HFFc6 (cell line): ENCODE measurements around the gene AQP1. TPM values are rescaled to one million over a fixed set of nuclear protein-coding genes. Genes with fewer than 3 reads are reported as not detected.

Experiments used
- DNase-seq: peaks from one replicate; pipeline ENCODE4 v3.0.0-alpha.2; 2018
- H3K27ac Mint-ChIP-seq: 2 replicates; pipeline ENCODE4 v1.8.0; 2020; ENCODE audit warnings: mild to moderate bottlenecking, mixed read lengths
- H3K27me3 Mint-ChIP-seq: 2 replicates; pipeline ENCODE4 v1.8.0; 2021; ENCODE audit warnings: mild to moderate bottlenecking, moderate library complexity, mixed read lengths; ENCODE audit not compliant: insufficient read depth
- H3K36me3 Mint-ChIP-seq: 2 replicates; pipeline ENCODE4 v1.8.0; 2021; ENCODE audit warnings: low read depth, mixed read lengths
- H3K4me1 Mint-ChIP-seq: 2 replicates; pipeline ENCODE4 v1.8.0; 2020; ENCODE audit warnings: low read depth, mixed read lengths
- H3K4me3 Mint-ChIP-seq: 2 replicates; pipeline ENCODE4 v1.8.0; 2020; ENCODE audit warnings: mild to moderate bottlenecking, moderate library complexity, mixed read lengths
- H3K9me3 Mint-ChIP-seq: 2 replicates; pipeline ENCODE4 v1.8.0; 2020; ENCODE audit warnings: mild to moderate bottlenecking, mixed read lengths
- CTCF ChIP-seq: fragments of 200-600 bp; sonication (generic); IDR thresholded peaks from 2 replicates; pipeline ENCODE4 v1.5.0; 2021; ENCODE audit warnings: antibody characterized with exemption, mild to moderate bottlenecking
- total RNA-seq, 6 experiments: library from RNA; stranded (reverse); fragmentation: NEBNext Ultra II Directional; extraction: Animal tissue kit (Norgen Biotek cat#: 25700); gene quantifications; 2 replicates in 1 of 6; 3 replicates in 5 of 6; pipeline ENCODE4 v1.2.3, GENCODE V29; 2021

Gene AQP1
- total RNA-seq, 6 experiments from 2014 or later, result 0.40 to 0.94 (median 0.57) TPM

DNA sequence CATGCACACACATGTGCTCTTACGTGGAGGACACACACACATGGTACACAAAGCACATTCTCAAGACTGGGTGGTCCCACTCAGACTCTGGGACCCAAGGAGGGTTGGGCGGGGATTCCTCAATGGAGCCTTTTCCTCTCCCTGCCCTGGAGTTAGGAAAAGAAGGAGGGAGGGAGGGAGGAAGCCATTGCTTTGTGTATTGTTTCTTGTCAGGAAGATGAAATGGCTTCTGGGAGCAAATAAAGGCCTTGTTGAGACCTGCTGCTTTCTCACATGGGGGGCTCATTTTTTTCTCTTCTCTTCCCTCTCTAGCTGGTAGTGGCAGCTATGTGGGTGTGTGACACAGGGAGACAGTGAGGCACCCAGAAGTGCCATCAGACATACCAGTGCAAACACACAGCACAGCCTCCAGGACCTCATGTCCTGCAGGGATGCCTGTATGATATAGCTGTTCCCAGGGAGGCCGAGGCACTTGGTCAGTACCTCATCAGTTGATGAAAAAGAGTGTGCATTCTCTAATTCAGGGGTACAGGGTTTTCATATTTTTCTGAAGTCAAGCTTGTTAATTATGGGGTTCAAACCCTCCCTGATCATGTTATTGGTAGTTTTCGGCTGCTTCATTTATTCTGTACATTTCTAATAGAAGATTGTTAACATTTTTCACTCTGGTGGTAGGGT lies 5.7 kb downstream of the AQP1 start:
- no peak for TF ChIP-seq CTCF
- H3K27ac Mint-ChIP-seq, result no peak overlapping the region
- no peaks in the 10 kb centered on the region for H3K36me3 Mint-ChIP-seq
- DNase-seq, result no peak
- H3K4me1 Mint-ChIP-seq, result peaks cover 32% of the 10 kb centered on the region
- H3K9me3 Mint-ChIP-seq, result no peaks in the 10 kb centered on the region
- H3K27me3 Mint-ChIP-seq, result peaks cover 16% of the 10 kb centered on the region
- H3K4me3 Mint-ChIP-seq, result no peak overlapping the region

DNA sequence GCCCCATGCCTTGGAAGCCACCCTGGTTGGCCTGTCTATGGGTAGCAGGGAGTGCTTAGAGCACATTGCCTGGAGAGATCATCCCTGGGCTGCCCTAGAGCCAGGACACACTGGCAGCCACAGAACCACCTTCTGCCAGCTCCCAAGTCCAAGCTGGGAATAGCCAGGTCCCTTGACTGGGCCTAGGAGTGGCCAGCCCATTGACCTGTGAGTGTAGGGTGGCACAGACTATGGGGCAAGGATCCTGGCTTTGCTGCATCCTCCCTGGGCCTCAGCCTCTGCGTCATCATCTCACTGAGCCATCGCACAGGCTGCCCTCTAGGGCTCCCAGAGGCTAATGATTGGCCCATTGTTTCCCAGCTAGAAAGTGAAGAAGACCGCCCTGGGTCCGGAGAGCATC lies 7.0 kb downstream of the AQP1 start:
- Mint-ChIP-seq H3K36me3 (no peaks in the 10 kb centered on the region), H3K9me3 (no peaks in the 10 kb centered on the region), H3K4me1 (peaks cover 32% of the 10 kb centered on the region), H3K27me3 (peaks cover 12% of the 10 kb centered on the region), H3K4me3 (no peak overlapping the region), H3K27ac (no peak overlapping the region)
- no peak for DNase-seq
- TF ChIP-seq CTCF, result no peak

DNA sequence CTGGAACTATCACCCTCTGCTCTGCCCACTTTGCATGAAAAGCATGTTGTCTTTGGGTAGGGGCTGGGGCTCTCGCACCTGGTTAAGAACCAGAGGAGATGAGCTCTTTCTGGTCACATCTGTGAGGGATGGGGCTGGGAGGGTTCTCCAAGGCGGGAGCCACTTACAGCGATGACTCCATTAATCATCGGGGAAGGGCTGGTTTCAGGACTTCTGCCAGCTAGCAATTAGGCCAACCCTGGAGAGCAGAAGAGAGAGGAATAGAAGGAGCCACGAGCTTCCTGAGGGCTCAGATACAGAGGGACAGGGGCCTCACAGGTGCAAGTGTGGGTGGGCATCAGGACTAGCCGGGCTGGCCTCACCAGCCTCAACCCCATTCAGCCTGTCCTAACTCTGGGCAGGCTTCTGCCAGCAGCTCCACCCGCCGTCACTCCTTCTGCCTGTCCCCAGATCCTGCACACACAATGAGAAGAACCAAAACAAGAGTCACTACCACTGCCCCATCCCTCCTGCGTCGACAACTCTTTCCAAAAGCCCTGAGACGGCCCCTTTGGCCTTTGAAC lies 8.4 kb downstream of the AQP1 start:
- Mint-ChIP-seq H3K4me3 (no peak overlapping the region), H3K4me1 (peaks cover 22% of the 10 kb centered on the region), H3K27me3 (peaks cover 17% of the 10 kb centered on the region), H3K27ac (no peak overlapping the region; the same call in 1 of the 2 replicates), H3K9me3 (no peaks in the 10 kb centered on the region), H3K36me3 (no peaks in the 10 kb centered on the region)
- DNase-seq, result peak; percentile 32
- TF ChIP-seq CTCF, result no peak

GRCh38 chr7:30920584-30921539 lies 9.2 kb downstream of the AQP1 start:
- Mint-ChIP-seq H3K27me3 (peaks cover 16% of the 10 kb centered on the region; the same call in 1 of the 2 replicates), H3K27ac (no peak overlapping the region), H3K4me1 (peaks cover 20% of the 10 kb centered on the region), H3K9me3 (no peaks in the 10 kb centered on the region), H3K4me3 (no peak overlapping the region), H3K36me3 (no peaks in the 10 kb centered on the region)
- no peak for TF ChIP-seq CTCF
- DNase-seq, result peak; percentile 61

DNA sequence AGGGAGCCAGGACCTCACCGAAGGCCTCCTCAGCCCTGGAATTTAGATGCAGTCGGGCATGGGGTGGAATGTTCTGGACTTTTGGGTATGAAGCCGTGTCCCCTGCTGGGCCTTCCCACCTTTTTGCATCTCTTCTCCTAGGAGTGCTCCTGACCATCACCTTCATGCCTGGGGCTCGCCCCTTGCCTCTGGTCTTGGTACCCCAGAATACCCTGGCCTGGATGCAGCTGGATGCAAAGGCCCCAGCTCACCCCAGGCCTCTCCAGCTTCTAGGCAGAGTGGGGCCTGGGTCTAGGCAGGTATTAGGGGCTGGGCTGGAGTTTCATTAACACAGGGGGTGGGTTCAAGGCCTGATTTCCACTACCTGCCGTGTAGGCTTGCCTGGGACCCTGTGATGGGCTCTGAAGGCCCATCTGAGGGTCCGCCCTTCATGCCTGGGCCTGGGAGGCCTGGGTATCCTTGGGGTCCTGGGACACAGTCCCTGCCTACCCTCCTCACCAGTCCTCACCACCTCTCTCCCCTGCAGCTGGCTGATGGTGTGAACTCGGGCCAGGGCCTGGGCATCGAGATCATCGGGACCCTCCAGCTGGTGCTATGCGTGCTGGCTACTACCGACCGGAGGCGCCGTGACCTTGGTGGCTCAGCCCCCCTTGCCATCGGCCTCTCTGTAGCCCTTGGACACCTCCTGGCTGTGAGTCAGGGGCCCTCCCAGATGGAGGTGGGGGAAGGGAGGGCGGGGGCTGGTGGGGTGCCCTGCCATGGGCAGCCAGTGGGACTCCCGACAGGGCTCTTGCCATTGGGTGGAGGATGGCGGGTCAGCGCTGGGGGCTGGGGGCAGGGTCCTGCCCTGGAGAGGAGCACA lies 10.1 kb downstream of the AQP1 start:
- no peaks in the 10 kb centered on the region for H3K36me3 Mint-ChIP-seq
- peaks cover 4% of the 10 kb centered on the region; the same call in 1 of the 2 replicates for H3K9me3 Mint-ChIP-seq
- no peak overlapping the region for H3K27ac Mint-ChIP-seq
- H3K27me3 Mint-ChIP-seq, result peaks cover 12% of the 10 kb centered on the region; the same call in 1 of the 2 replicates
- peaks cover 20% of the 10 kb centered on the region for H3K4me1 Mint-ChIP-seq
- no peak for DNase-seq
- H3K4me3 Mint-ChIP-seq, result no peak overlapping the region
- no peak for TF ChIP-seq CTCF
